HL-60/S4 (cell line): ENCODE data around the gene KIRREL3.

ENCODE experiments used
- in situ Hi-C: fragments of 300-500 bp; cut with MboI; formaldehyde crosslinking; loops from 2 replicates; pipeline ENCODE4 v1.14.3; 2022; ENCODE audit warnings: low sequenced_read_pairs

KIRREL3 gene

DNA sequence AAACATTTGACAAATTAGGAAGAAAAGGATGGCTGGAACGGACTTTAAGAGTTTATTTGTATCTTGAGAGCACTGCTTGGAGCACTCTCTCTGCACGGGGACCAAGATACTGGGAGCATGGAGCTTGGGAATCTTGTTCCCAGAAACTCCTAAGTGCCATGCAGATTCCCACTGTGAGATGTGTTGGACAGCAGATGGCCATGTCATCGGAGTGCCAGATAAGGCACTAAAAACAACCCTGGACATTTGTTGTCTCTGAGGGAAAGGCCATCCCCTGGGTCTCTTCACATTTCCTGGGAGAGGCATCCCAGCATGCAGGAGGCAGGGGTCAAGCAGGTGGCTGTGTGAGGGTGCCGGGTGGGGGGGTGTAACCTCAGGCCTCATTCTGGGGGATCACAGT, 2.9 kb downstream of the KIRREL3 start:
- in situ Hi-C loops, result loop anchor here (25.0 kb wide), 3 partner anchors 285 to 685 kb away; partner anchors contain the start of gene DCPS

DNA sequence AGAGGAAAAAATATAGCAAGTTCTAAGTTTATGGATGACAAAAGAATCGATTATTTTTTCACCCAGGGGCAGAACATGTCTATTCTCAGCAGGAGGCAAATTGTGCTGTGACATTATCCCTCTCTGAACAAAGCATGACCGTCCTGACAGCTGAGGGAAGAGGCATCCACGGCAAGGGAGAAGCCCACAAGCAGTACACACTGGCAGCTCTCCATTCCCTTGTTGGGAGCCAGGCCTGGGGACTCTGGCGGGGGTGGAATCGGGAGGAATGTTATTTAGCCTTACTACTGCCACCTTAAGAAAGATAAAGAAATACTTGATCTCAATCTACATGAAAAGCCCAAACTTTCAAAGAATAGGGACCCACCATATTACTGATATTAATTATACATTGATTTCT, 3.4 kb downstream of the KIRREL3 start:
- in situ Hi-C loops, result loop anchor here (25.0 kb wide), 3 partner anchors 285 to 685 kb away; partner anchors contain the start of gene DCPS

- in situ Hi-C loops, result loop anchor here (25.0 kb wide), 3 partner anchors 284 to 684 kb away; partner anchors contain the start of gene DCPS
Measured at GRCh38 chr11:126996036-126996804, 4.3 kb downstream of the KIRREL3 start.

DNA sequence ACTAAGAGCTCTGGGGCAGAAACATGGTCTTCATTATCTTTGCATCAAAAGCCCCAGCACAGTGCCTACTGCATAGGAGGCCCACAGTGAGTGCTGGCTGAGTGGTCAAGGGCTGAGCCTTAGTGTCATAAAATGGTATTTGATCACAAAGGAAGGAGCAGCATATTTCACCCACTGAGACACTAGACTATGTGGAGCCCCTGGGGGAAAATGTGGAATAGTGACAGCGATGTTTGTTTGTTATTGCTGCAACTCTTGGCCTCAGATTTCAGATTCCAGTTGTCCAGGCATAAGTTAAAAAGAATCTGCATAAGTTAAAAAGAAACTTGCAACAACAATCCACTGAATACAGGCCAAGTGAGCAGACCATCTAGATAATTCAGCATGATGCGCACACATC, 7.0 kb downstream of the KIRREL3 start:
- in situ Hi-C loops, result loop anchor here (25.0 kb wide), 3 partner anchors 281 to 681 kb away; partner anchors contain the start of gene DCPS

DNA sequence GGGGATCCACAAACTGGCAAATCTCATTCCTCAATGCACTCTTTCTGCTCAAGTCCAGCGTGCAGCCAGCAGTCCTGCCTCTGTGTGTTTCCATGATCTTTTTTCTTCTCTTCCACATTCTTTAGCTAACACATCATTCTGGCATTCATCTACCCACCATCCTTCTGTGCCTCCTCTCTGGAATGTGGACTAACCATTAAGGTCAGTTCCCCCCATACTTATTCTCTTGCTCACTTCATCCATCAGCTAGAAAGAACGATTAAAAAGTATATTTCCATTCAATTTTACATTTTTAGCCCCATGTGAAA, 7.8 kb downstream of the KIRREL3 start:
- in situ Hi-C loops, result loop anchor here (25.0 kb wide), 3 partner anchors 280 to 680 kb away; partner anchors contain the start of gene DCPS

DNA sequence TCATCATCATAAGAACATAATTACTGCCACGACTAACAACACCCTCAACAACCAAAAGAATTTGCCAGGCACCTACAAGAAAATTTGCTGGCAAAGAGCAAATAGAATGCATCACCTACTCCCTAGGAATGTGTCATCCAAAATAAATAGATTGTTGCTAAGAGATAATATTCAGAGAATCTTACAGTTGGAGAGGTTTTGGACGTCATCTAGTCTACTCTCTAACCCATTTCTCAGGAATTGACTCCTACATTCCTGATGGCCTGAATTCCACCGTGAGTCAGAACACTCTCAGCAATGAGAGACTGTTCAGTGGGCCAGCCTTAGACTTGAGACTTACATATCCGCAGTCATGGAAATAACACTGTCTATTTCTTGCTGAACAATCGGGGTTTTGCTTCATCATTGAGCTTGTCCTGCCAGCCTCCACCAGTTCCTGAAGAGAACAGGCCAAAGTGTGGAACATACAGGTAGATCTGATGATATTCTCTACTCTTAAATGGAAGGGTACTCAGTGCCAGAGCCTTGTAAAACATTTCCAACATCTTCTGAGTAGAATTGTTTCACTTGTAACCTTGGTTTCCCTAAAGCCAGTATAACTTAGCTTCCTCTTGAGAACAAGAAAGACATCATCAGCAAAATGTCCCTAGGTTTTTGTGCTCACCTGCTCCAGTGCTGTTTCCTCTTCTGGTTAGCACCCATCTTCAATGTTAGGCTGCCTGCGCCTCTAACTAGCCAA, 8.3 kb downstream of the KIRREL3 start:
- in situ Hi-C loops, result loop anchor here (25.0 kb wide), 3 partner anchors 280 to 680 kb away; partner anchors contain the start of gene DCPS

DNA sequence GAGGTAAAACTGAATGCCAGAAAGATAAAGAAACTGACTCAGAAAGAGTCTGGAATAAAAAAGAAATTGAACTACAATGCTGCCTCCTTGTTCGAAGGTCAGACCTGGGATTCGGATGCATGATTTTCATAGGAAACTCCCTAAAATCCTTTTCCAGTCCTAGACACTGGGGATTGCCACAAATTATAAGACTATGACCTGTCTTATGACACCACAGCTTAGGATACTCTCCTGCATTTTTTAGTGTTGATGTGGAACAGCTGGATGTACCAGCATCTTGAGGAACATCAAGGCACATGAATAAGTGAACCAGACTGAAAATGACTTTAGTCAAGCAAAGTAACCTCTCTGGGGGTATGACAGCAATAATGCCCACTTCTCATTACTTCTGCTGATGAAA, 9.0 kb downstream of the KIRREL3 start:
- in situ Hi-C loops, result loop anchor here (25.0 kb wide), 3 partner anchors 279 to 679 kb away; partner anchors contain the start of gene DCPS

DNA sequence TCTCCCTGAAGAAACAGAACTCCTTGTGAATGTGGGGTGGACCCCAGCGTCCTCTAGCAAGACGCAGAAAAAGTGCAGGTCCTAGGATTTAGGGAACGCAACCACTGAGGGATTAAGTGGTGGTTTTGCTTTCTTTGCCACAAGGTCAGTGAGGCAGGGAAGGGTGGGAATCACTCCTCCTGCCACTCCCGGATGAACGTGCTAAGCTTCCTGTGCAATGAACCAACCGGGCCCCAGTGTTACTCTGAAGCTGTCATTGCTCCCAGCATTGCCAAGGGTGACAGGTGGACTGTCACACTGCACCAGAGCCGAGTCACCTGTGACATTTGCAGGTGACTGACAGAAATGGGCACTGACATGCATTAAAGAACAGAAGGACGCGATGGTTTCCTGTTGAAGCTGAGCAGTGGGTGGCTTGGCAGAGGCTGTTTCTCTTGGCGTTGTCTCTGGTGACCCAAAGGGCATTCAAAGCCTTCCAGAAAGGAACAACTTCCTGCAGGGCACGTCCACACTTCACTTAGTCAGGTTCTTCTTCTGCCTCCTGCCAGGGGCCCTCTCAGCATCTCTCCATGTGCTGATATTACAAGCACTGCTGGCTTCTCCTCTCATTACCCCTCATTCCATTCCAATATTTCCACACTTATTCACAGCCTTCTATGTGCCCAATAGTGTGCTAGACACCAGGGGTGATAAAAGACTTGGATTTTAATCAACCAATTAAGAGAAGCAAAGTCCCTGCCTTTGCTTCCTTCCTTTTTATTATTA, 9.7 kb downstream of the KIRREL3 start:
- in situ Hi-C loops, result loop anchor here (25.0 kb wide), 3 partner anchors 279 to 679 kb away; partner anchors contain the start of gene DCPS

DNA sequence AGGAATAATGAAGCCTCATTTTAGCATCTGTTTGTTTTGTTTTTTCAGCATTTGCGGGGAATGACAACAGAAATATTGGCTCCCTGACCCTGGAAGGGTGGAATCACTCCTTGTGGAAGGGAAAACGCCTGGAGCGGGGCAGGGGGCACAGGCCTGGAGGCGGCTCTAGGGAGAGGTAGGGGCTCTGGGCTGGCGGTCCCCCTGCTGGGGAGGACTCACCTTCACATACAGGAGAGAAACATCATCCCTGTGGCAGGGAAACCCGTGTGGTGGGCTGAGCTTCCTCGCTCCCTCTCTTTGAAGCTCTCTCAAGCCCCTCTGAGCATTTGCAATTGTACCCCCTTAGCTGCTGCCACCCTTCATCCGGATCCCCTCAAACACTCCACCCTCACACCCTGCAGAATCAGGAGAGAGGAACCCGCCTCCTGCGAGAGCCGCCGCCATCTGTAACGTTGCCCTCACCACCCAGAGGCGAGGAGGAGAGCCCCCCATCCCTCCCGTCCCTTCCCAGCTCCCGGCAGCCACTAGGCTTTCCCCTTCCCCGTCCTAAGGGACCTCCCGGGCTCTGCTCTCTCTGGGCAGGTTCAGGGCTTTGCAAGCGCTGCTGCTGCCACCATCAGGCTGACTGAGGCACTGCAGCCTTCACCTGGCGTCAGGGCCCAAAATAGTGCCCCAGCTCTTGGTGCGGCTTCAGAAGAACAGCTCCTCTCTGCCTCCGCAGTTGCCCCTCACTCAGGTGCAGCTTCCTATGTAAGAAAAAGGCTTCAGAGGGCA, 10.4 kb downstream of the KIRREL3 start:
- in situ Hi-C loops, result loop anchor here (25.0 kb wide), 3 partner anchors 278 to 678 kb away; partner anchors contain the start of gene DCPS

DNA sequence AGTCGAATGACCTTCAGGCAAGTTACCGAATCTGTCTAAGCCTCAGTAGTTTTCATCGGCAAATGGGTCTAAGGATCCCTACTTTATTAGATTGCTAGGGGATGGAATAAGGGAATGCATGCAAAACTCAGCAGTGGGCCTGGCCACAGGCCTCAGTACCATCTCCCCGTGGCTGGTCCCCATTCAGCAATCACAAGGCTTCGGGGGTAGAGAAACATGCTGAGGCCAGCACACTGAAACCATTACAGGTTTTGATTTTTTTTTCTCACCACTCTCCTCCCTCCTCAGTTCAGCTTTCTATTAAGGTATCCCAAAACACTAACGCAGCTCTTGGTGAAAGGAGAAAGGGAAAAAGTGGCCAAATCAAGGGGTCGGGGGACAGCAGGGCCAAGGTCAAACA, 11.9 kb downstream of the KIRREL3 start:
- in situ Hi-C loops, result loop anchor here (25.0 kb wide), 3 partner anchors 276 to 676 kb away; partner anchors contain the start of gene DCPS

GRCh38 chr11:126981635-126982034, 18.9 kb downstream of the KIRREL3 start:
- in situ Hi-C loops, result loop anchor here (25.0 kb wide), 3 partner anchors 269 to 669 kb away; partner anchors contain the start of gene DCPS

GRCh38 chr11:126978911-126979310, 21.7 kb downstream of the KIRREL3 start:
- in situ Hi-C loops, result loop anchor here (25.0 kb wide), 3 partner anchors 267 to 667 kb away; partner anchors contain the start of gene DCPS

DNA sequence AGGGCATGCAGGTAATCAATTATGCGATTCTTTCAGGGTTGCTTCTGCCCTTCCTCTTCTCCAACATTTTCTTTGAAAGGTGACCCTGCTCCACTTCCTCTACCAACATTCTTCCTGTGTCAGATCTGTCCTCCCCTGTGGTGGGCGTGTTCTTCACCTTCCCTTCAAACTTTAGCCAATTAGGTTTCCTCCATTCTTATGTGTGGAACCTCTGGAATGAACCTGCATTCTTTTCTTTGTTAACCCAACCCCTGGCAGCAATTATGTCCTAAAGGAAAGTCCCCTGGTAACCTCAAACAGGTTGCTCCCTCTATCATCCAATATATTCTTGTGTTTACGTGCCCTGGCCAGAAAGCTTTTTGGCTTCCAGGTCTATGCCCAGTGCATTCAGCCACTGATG, 22.4 kb downstream of the KIRREL3 start:
- in situ Hi-C loops, result loop anchor here (25.0 kb wide), 3 partner anchors 266 to 666 kb away; partner anchors contain the start of gene DCPS

DNA sequence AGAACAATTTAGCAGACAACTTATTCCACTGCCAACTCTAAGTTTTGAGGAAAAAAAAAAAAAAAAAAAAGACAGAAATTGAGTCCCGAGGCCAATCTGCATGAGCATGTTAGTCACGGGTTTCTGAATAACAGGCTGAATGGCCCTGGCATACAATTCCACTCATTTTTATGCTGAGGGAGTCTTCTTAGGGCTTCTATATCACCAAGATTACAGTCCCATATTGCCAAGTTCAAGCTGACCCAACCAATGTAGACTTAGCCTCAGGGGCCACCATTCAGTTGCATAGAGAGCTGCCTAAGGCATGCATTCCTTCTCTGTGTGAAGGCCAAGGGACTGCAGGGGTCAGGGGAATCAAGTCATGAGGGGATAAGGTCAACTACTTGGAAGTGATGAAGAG, 27.5 kb downstream of the KIRREL3 start:
- in situ Hi-C loops, result no loop called here

- in situ Hi-C loops, result no loop called here
Measured at GRCh38 chr11:126971305-126971704, 29.3 kb downstream of the KIRREL3 start.

DNA sequence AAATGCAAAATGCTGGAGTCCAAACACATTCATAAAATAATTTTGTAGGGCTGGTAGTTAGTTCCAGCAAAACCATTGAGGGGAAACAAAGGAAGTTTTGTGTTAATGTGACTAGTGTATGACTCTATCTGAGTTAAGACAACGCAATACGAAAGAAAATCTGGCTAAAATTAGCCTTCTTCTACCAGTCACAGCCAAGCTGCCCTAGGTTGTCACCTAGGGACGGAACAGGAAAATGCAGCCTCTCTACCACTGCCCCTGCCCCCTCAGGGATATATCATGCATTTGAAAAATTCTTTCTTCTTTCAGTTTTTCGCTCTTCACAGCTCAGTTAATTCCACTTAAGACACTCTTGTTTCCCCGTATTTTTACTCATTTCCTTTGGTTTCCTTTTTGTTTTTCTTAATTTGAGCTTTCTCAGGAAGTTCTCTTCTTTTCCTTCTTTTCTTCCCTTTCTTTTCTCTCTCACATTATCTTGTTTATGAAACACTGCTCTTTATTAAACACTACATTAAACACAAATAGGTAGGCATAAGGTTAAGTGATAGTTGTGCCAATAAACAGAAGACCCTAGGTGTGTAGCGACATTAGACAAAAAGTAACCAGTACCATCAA, 30.6 kb downstream of the KIRREL3 start:
- in situ Hi-C loops, result no loop called here

GRCh38 chr11:126968915-126969314, 31.7 kb downstream of the KIRREL3 start:
- in situ Hi-C loops, result no loop called here

DNA sequence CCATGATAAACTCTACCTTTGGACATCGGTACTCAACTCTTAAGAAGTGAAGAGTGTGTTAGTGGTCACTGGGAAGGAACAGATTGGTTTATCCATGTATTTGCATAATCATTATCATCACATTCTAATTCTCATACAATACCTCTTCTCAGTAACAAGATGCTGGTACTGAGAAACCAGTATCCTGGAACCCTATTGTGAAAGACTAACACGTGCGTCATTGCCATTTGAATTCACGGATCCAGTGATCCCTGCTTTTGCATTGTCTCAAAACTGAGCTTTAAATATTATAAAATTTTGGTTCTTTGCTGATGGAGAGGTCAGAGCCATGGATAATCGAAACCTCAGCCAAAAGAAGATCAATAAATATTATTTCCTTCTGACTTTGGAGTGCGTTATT, 35.2 kb downstream of the KIRREL3 start:
- in situ Hi-C loops, result no loop called here

- in situ Hi-C loops, result no loop called here
Measured at GRCh38 chr11:126963603-126964363, 36.8 kb downstream of the KIRREL3 start.
